Karpas-422 (cell line): Measurements from ENCODE around the gene GIT1. TPM values are rescaled to one million over a fixed set of nuclear protein-coding genes. Genes with fewer than 3 reads are reported as not detected.
"Not testable (repeated sequence)": the region's sequence is repeated elsewhere in the genome, so short reads cannot be mapped to it uniquely, and the experiment has no call there.

Experiments used
- DNase-seq: peaks from one replicate; pipeline ENCODE4 v3.0.0-alpha.2; 2015
- H2AFZ ChIP-seq: fragments of 200-600 bp; sonication (generic); 2 replicates; pipeline ENCODE4 v1.6.1; 2014; ENCODE audit warnings: antibody characterized with exemption, low read length, mixed read lengths
- H3K27ac ChIP-seq: fragments of 200-600 bp; sonication (generic); 2 replicates; pipeline ENCODE4 v1.5.1; 2014; ENCODE audit warnings: mild to moderate bottlenecking, low read length, moderate library complexity
- H3K27me3 ChIP-seq: fragments of 200-600 bp; sonication (generic); 2 replicates; pipeline ENCODE4 v1.6.1; 2014; ENCODE audit warnings: low read length, mixed read lengths
- H3K36me3 ChIP-seq: fragments of 200-600 bp; sonication (generic); 2 replicates; pipeline ENCODE4 v1.6.1; 2014; ENCODE audit warnings: low read length, mixed read lengths; ENCODE audit not compliant: insufficient read depth
- H3K4me1 ChIP-seq: fragments of 200-600 bp; sonication (generic); 2 replicates; pipeline ENCODE4 v1.6.1; 2014; ENCODE audit warnings: mild to moderate bottlenecking, low read length, mixed read lengths
- H3K4me2 ChIP-seq: fragments of 200-600 bp; sonication (generic); 2 replicates; pipeline ENCODE4 v1.6.1; 2014; ENCODE audit warnings: low read length, low read depth, mild to moderate bottlenecking; ENCODE audit not compliant: poor library complexity, severe bottlenecking
- H3K4me3 ChIP-seq: fragments of 200-600 bp; sonication (generic); 2 replicates; pipeline ENCODE4 v1.5.1; 2014; ENCODE audit warnings: mild to moderate bottlenecking, antibody characterized with exemption, low read length, mixed read lengths
- H3K79me2 ChIP-seq: fragments of 200-600 bp; sonication (generic); 2 replicates; pipeline ENCODE4 v1.6.1; 2014; ENCODE audit warnings: mild to moderate bottlenecking, low read length, mixed read lengths
- H3K9ac ChIP-seq: fragments of 200-600 bp; sonication (generic); 2 replicates; pipeline ENCODE4 v1.6.0; 2014; ENCODE audit warnings: low read length
- H3K9me2 ChIP-seq: fragments of 200-600 bp; sonication (generic), shearing (Covaris generic); replicated peaks from 2 replicates; pipeline ENCODE4 v1.6.0; 2014; ENCODE audit warnings: mild to moderate bottlenecking, low read length, moderate library complexity; ENCODE audit not compliant: insufficient read depth
- H3K9me3 ChIP-seq: fragments of 300-700, 200-600 bp; sonication (generic); 2 replicates; pipeline ENCODE4 v1.6.1; 2014; ENCODE audit warnings: low read length, mixed read lengths
- H4K20me1 ChIP-seq: fragments of 200-600 bp; sonication (generic); 2 replicates; pipeline ENCODE4 v1.6.1; 2014; ENCODE audit warnings: mild to moderate bottlenecking, antibody characterized with exemption, low read length, low read depth; ENCODE audit not compliant: insufficient read depth
- total RNA-seq: library from RNA; depleted of rRNA; stranded (reverse); fragments of >200 nt; shearing (Covaris generic); gene quantifications from 2 replicates; pipeline ENCODE4 v1.2.3, GENCODE V29; 2014; ENCODE audit warnings: low replicate concordance

Gene GIT1
- total RNA-seq, 1 experiment from 2014 or later = 58.7 TPM

GRCh38 chr17:29563816-29564215, 25.6 kb downstream of the GIT1 start:
- Histone ChIP-seq H3K4me3 (no peak overlapping the region), H3K9ac (no peak overlapping the region), H3K79me2 (peaks cover 30% of the 10 kb centered on the region), H4K20me1 (peaks cover 10% of the 10 kb centered on the region; the same call in 1 of the 2 replicates), H3K4me2 (peak overlapping the region; percentile 87), H3K27ac (no peak overlapping the region), H3K36me3 (peaks cover 16% of the 10 kb centered on the region; the same call in 1 of the 2 replicates), H3K9me2 (no peaks in the 10 kb centered on the region), H3K27me3 (no peaks in the 10 kb centered on the region), H2AFZ (no peak overlapping the region), H3K4me1 (peaks cover 37% of the 10 kb centered on the region), H3K9me3 (no peaks in the 10 kb centered on the region)
- peak; percentile 72 for DNase-seq

GRCh38 chr17:29562615-29563014, 26.8 kb downstream of the GIT1 start:
- Histone ChIP-seq H3K9ac (no peak overlapping the region), H3K27ac (no peak overlapping the region)

GRCh38 chr17:29561554-29562517, 27.6 kb downstream of the GIT1 start:
- Histone ChIP-seq H3K4me1 (peaks cover 37% of the 10 kb centered on the region), H3K4me3 (no peak overlapping the region), H3K27ac (0 out of 2 replicates have a peak overlapping the region, but pooled peaks have one; percentile 4), H3K36me3 (peaks cover 16% of the 10 kb centered on the region; the same call in 1 of the 2 replicates), H3K79me2 (peaks cover 29% of the 10 kb centered on the region), H3K27me3 (no peaks in the 10 kb centered on the region), H3K9ac (no peak overlapping the region), H2AFZ (no peak overlapping the region), H3K9me3 (no peaks in the 10 kb centered on the region), H4K20me1 (peaks cover 10% of the 10 kb centered on the region; the same call in 1 of the 2 replicates), H3K9me2 (no peaks in the 10 kb centered on the region), H3K4me2 (no peak overlapping the region)
- no peak for DNase-seq

More at GRCh38 chr17:29562615-29563014, 26.8 kb downstream of the GIT1 start:
- Histone ChIP-seq H3K79me2 (peaks cover 29% of the 10 kb centered on the region), H3K4me2 (no peak overlapping the region), H3K4me3 (no peak overlapping the region), H3K27me3 (no peaks in the 10 kb centered on the region), H3K9me2 (no peaks in the 10 kb centered on the region), H3K9me3 (no peaks in the 10 kb centered on the region), H2AFZ (no peak overlapping the region), H4K20me1 (peaks cover 10% of the 10 kb centered on the region; the same call in 1 of the 2 replicates), H3K36me3 (peaks cover 16% of the 10 kb centered on the region; the same call in 1 of the 2 replicates), H3K4me1 (peaks cover 37% of the 10 kb centered on the region)
- no peak for DNase-seq

- no peak overlapping the region for H3K4me2 ChIP-seq
- no peak overlapping the region for H3K4me3 ChIP-seq
- peak overlapping the region; percentile 55 for H3K27ac ChIP-seq
- no peak for DNase-seq
- H3K79me2 ChIP-seq = peaks cover 23% of the 10 kb centered on the region
- H3K4me1 ChIP-seq = peaks cover 31% of the 10 kb centered on the region
- peaks cover 16% of the 10 kb centered on the region; the same call in 1 of the 2 replicates for H3K36me3 ChIP-seq
- H3K9ac ChIP-seq = no peak overlapping the region
- no peaks in the 10 kb centered on the region for H3K27me3 ChIP-seq
- H3K9me2 ChIP-seq = no peaks in the 10 kb centered on the region
- no peak overlapping the region for H2AFZ ChIP-seq
- peaks cover 10% of the 10 kb centered on the region; the same call in 1 of the 2 replicates for H4K20me1 ChIP-seq
- no peaks in the 10 kb centered on the region for H3K9me3 ChIP-seq
Measured at GRCh38 chr17:29560316-29560715, 29.1 kb downstream of the GIT1 start.

GRCh38 chr17:29559640-29560039, 29.8 kb downstream of the GIT1 start:
- Histone ChIP-seq H3K27ac (peak overlapping the region; percentile 55), H3K9me3 (no peaks in the 10 kb centered on the region), H3K79me2 (peaks cover 18% of the 10 kb centered on the region), H4K20me1 (peaks cover 9% of the 10 kb centered on the region; the same call in 1 of the 2 replicates), H3K4me3 (no peak overlapping the region), H3K4me2 (no peak overlapping the region), H3K36me3 (peaks cover 16% of the 10 kb centered on the region; the same call in 1 of the 2 replicates), H3K4me1 (peaks cover 25% of the 10 kb centered on the region), H2AFZ (no peak overlapping the region), H3K27me3 (no peaks in the 10 kb centered on the region), H3K9me2 (no peaks in the 10 kb centered on the region), H3K9ac (no peak overlapping the region)
- no peak for DNase-seq

DNA sequence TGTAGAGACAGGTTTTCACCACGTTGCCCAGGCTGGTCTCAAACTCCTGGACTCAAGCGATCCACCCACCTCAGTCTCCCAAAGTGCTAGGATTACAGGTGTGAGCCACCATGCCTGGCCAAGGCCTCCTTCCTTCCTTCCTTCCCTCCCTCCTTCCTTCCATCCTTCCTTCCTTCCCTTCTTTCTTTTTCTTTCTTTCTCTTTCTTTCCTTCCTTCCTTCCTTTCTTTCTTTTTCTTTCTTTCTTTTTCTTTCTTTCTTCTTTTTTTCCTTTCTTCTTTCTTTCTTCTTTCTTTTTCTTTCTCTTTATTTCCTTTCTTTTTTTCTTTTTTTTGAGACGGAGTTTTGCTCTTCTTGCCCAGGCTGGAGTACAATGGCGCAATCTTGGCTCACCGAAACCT, 31.3 kb downstream of the GIT1 start:
- not testable (repeated sequence) for H3K4me2 ChIP-seq, H4K20me1 ChIP-seq, H3K9me2 ChIP-seq, DNase-seq, H3K27me3 ChIP-seq, H3K9me3 ChIP-seq, H2AFZ ChIP-seq, H3K79me2 ChIP-seq, H3K27ac ChIP-seq, H3K4me3 ChIP-seq, H3K9ac ChIP-seq
- Histone ChIP-seq H3K36me3 (peaks cover 12% of the 10 kb centered on the region; the same call in 1 of the 2 replicates), H3K4me1 (peaks cover 16% of the 10 kb centered on the region)

GRCh38 chr17:29557739-29558116, 31.7 kb downstream of the GIT1 start:
- H2AFZ ChIP-seq = no peak overlapping the region
- no peak overlapping the region for H3K4me2 ChIP-seq
- no peak overlapping the region for H3K9ac ChIP-seq
- H3K79me2 ChIP-seq = peaks cover 7% of the 10 kb centered on the region; the same call in 1 of the 2 replicates
- no peaks in the 10 kb centered on the region for H3K9me3 ChIP-seq
- H3K27ac ChIP-seq = no peak overlapping the region; the same call in 1 of the 2 replicates
- peaks cover 16% of the 10 kb centered on the region for H3K4me1 ChIP-seq
- no peak for DNase-seq
- H3K27me3 ChIP-seq = no peaks in the 10 kb centered on the region
- H4K20me1 ChIP-seq = no peaks in the 10 kb centered on the region
- no peaks in the 10 kb centered on the region for H3K9me2 ChIP-seq
- no peak overlapping the region for H3K4me3 ChIP-seq
- H3K36me3 ChIP-seq = peaks cover 12% of the 10 kb centered on the region; the same call in 1 of the 2 replicates

GRCh38 chr17:29557085-29557738, 32.2 kb downstream of the GIT1 start:
- Histone ChIP-seq H3K4me2 (no peak overlapping the region), H3K79me2 (peaks cover 5% of the 10 kb centered on the region; the same call in 1 of the 2 replicates), H3K27ac (no peak overlapping the region; the same call in 1 of the 2 replicates), H3K36me3 (peaks cover 12% of the 10 kb centered on the region; the same call in 1 of the 2 replicates), H2AFZ (no peak overlapping the region), H3K9ac (no peak overlapping the region), H4K20me1 (no peaks in the 10 kb centered on the region), H3K4me1 (peaks cover 16% of the 10 kb centered on the region), H3K4me3 (no peak overlapping the region), H3K9me2 (no peaks in the 10 kb centered on the region), H3K27me3 (no peaks in the 10 kb centered on the region), H3K9me3 (no peaks in the 10 kb centered on the region)
- DNase-seq = no peak
